GM19328 (cell line): Measurements from ENCODE around the gene RSRC1.
"Not testable (repeated sequence)": the region's sequence is repeated elsewhere in the genome, so short reads cannot be mapped to it uniquely, and the experiment has no call there.

ENCODE experiments used
- ATAC-seq: cut with Tn5 transposase; IDR thresholded peaks from one replicate; pipeline ENCODE4 v1.9.1; 2021; ENCODE audit warnings: mild to moderate bottlenecking, moderate library complexity; ENCODE audit not compliant: unreplicated experiment

RSRC1 gene

GRCh38 chr3:158381262-158381868, 271.5 kb downstream of the RSRC1 start:
- ATAC-seq = no peak

GRCh38 chr3:158382479-158382878, 272.6 kb downstream of the RSRC1 start:
- ATAC-seq = no peak

- no peak for ATAC-seq
Observed at GRCh38 chr3:158384019-158384418, 274.1 kb downstream of the RSRC1 start.

GRCh38 chr3:158395421-158395820, 285.5 kb downstream of the RSRC1 start:
- no peak for ATAC-seq

GRCh38 chr3:158402590-158402989, 292.7 kb downstream of the RSRC1 start:
- no peak for ATAC-seq

GRCh38 chr3:158403013-158403412, 293.1 kb downstream of the RSRC1 start:
- ATAC-seq = no peak

GRCh38 chr3:158404131-158404718, 294.3 kb downstream of the RSRC1 start:
- no peak for ATAC-seq

GRCh38 chr3:158405507-158405906, 295.6 kb downstream of the RSRC1 start:
- ATAC-seq = no peak

GRCh38 chr3:158407844-158408517, 298.1 kb downstream of the RSRC1 start:
- no peak for ATAC-seq

- ATAC-seq = not testable (repeated sequence)
Observed at GRCh38 chr3:158408518-158408897, 298.6 kb downstream of the RSRC1 start.

- ATAC-seq = no peak
Observed at GRCh38 chr3:158418035-158418434, 308.1 kb downstream of the RSRC1 start.

GRCh38 chr3:158419820-158420653, 310.1 kb downstream of the RSRC1 start:
- ATAC-seq = no peak

GRCh38 chr3:158420654-158421396, 310.9 kb downstream of the RSRC1 start:
- ATAC-seq = peak; percentile 96

- no peak for ATAC-seq
Observed at GRCh38 chr3:158430448-158430847, 320.6 kb downstream of the RSRC1 start.

- no peak for ATAC-seq
Observed at GRCh38 chr3:158430968-158431367, 321.1 kb downstream of the RSRC1 start.

GRCh38 chr3:158431829-158432228, 321.9 kb downstream of the RSRC1 start:
- no peak for ATAC-seq

- peak; percentile 75 for ATAC-seq
Observed at GRCh38 chr3:158434412-158435038, 324.6 kb downstream of the RSRC1 start.

GRCh38 chr3:158443632-158444031, 333.7 kb downstream of the RSRC1 start:
- peak; percentile 81 for ATAC-seq

- no peak for ATAC-seq
Observed at GRCh38 chr3:158447408-158447807, 337.5 kb downstream of the RSRC1 start.

- no peak for ATAC-seq
Observed at GRCh38 chr3:158451405-158452055, 341.6 kb downstream of the RSRC1 start.
